ENCODE results near the gene LSM4.
"Not testable (repeated sequence)": the region's sequence is repeated elsewhere in the genome, so short reads cannot be mapped to it uniquely, and the experiment has no call there.

Gene LSM4

GRCh38 chr19:18340190-18340989 is 17.5 kb upstream of the LSM4 start, which contains the start of gene PGPEP1:
PGPEP1 (plus strand) TSS chr19:18340598; CDS start chr19:18340682, 84 bp downstream.
- peak; percentile 68 for DNase-seq

- DNase-seq = no peak
Observed at GRCh38 chr19:18339723-18340122, 16.8 kb upstream of the LSM4 start.

GRCh38 chr19:18338541-18338940 is 15.7 kb upstream of the LSM4 start:
- no peak for DNase-seq

- no peak for DNase-seq
Observed at GRCh38 chr19:18336121-18336520, 13.2 kb upstream of the LSM4 start.

- no peak for DNase-seq
Observed at GRCh38 chr19:18333680-18334079, 10.8 kb upstream of the LSM4 start.

GRCh38 chr19:18332917-18333530 is 10.1 kb upstream of the LSM4 start:
- no peak for DNase-seq

GRCh38 chr19:18330868-18331267 is 8.0 kb upstream of the LSM4 start:
- no peak for DNase-seq

GRCh38 chr19:18329035-18329376 is 6.1 kb upstream of the LSM4 start:
- DNase-seq = no peak

- peak; percentile 94 for DNase-seq
Observed at GRCh38 chr19:18328340-18329034, 5.6 kb upstream of the LSM4 start.

- DNase-seq = no peak
Observed at GRCh38 chr19:18326772-18327171, 3.9 kb upstream of the LSM4 start.

GRCh38 chr19:18324373-18324731 is 1.5 kb upstream of the LSM4 start:
- DNase-seq = not testable (repeated sequence)

- no peak for DNase-seq
Observed at GRCh38 chr19:18322318-18322758, 538 bp downstream of the LSM4 start.

GRCh38 chr19:18321734-18322102 is 1.2 kb downstream of the LSM4 start:
- DNase-seq = no peak

GRCh38 chr19:18320865-18321733 is 1.8 kb downstream of the LSM4 start:
- no peak for DNase-seq

- DNase-seq = no peak
Observed at GRCh38 chr19:18319591-18320135, 3.2 kb downstream of the LSM4 start.

- peak; percentile 68 for DNase-seq
Observed at GRCh38 chr19:18317961-18318800, 4.7 kb downstream of the LSM4 start.

- no peak for DNase-seq
Observed at GRCh38 chr19:18313398-18313797, 9.5 kb downstream of the LSM4 start.

- no peak for DNase-seq
Observed at GRCh38 chr19:18312092-18312534, 10.8 kb downstream of the LSM4 start.

GRCh38 chr19:18311502-18312091 is 11.3 kb downstream of the LSM4 start:
- DNase-seq = no peak

- DNase-seq = no peak
Observed at GRCh38 chr19:18310966-18311365, 11.9 kb downstream of the LSM4 start.
